ACC112 (cell line): ENCODE measurements around the gene ABI2.
"Not testable (repeated sequence)": the region's sequence is repeated elsewhere in the genome, so short reads cannot be mapped to it uniquely, and the experiment has no call there.

Experiments
- H2AFZ ChIP-seq: fragments of 200-600 bp; sonication (generic); one replicate; pipeline ENCODE4 v1.6.0; 2017; ENCODE audit warnings: antibody characterized with exemption, low read length; ENCODE audit not compliant: unreplicated experiment
- H3K27ac ChIP-seq: fragments of 200-600 bp; sonication (generic); 2 replicates; pipeline ENCODE4 v1.5.1; 2014; ENCODE audit warnings: low read depth, mild to moderate bottlenecking, antibody characterized with exemption, low read length, moderate library complexity
- H3K27me3 ChIP-seq: fragments of 200-600 bp; sonication (generic); 2 replicates; pipeline ENCODE4 v1.6.1; 2014; ENCODE audit warnings: mild to moderate bottlenecking, antibody characterized with exemption, low read length, moderate library complexity, mixed read lengths; ENCODE audit not compliant: insufficient read depth
- H3K36me3 ChIP-seq: fragments of 200-600 bp; sonication (generic); 2 replicates; pipeline ENCODE4 v1.6.1; 2016; ENCODE audit warnings: mild to moderate bottlenecking, antibody characterized with exemption, low read length, moderate library complexity, mixed read lengths; ENCODE audit not compliant: insufficient read depth
- H3K4me1 ChIP-seq: fragments of 200-600 bp; sonication (generic); one replicate; pipeline ENCODE4 v1.6.1; 2016; ENCODE audit warnings: low read length, mixed read lengths; ENCODE audit not compliant: insufficient read depth, unreplicated experiment, control insufficient read depth
- H3K4me3 ChIP-seq: fragments of 200-600 bp; sonication (generic); 2 replicates; pipeline ENCODE4 v1.5.1; 2014; ENCODE audit warnings: mild to moderate bottlenecking, low read depth, low read length
- H3K79me2 ChIP-seq: fragments of 200-600 bp; sonication (generic); one replicate; pipeline ENCODE4 v1.6.0; 2016; ENCODE audit warnings: low read length; ENCODE audit not compliant: control insufficient read depth, unreplicated experiment, insufficient read depth

Gene ABI2

GRCh38 chr2:203327901-203328759 is at the start of gene ABI2:
Gene ABI2, plus strand, starts transcription at chr2:203328394. Its CDS starts 121 bp downstream, at chr2:203328515.
- Histone ChIP-seq H2AFZ (peak within 1 kb of the TSS; percentile 99), H3K4me1 (peaks cover 11% of the 10 kb centered on the region), H3K4me3 (peak within 1 kb of the TSS; percentile 86), H3K36me3 (no peaks in the 10 kb centered on the region), H3K79me2 (peaks cover 48% of the 10 kb centered on the region), H3K27ac (peak within 1 kb of the TSS; percentile 64), H3K27me3 (no peaks in the 10 kb centered on the region)

- Histone ChIP-seq H3K36me3 (peaks cover 14% of the 10 kb centered on the region), H3K27me3 (no peaks in the 10 kb centered on the region), H3K27ac (no peak overlapping the region), H3K4me1 (peaks cover 13% of the 10 kb centered on the region), H2AFZ (no peak overlapping the region), H3K79me2 (no peaks in the 10 kb centered on the region), H3K4me3 (no peak overlapping the region)
Observed at GRCh38 chr2:203279288-203279687, 48.9 kb upstream of the ABI2 start.

GRCh38 chr2:203280428-203281064 is 47.6 kb upstream of the ABI2 start:
- Histone ChIP-seq H3K36me3 (peaks cover 18% of the 10 kb centered on the region), H3K4me1 (peaks cover 13% of the 10 kb centered on the region), H2AFZ (no peak overlapping the region), H3K27me3 (no peaks in the 10 kb centered on the region), H3K4me3 (no peak overlapping the region), H3K27ac (peak overlapping the region; percentile 69), H3K79me2 (no peaks in the 10 kb centered on the region)

GRCh38 chr2:203282101-203282500 is 46.1 kb upstream of the ABI2 start:
- Histone ChIP-seq H3K4me3 (no peak overlapping the region), H3K36me3 (peaks cover 21% of the 10 kb centered on the region), H3K27ac (no peak overlapping the region), H3K4me1 (peaks cover 13% of the 10 kb centered on the region), H2AFZ (no peak overlapping the region), H3K79me2 (no peaks in the 10 kb centered on the region), H3K27me3 (no peaks in the 10 kb centered on the region)

GRCh38 chr2:203286532-203286931 is 41.7 kb upstream of the ABI2 start:
- no peak overlapping the region for H3K4me3 ChIP-seq
- H3K4me1 ChIP-seq, result peaks cover 2% of the 10 kb centered on the region
- H3K27me3 ChIP-seq, result no peaks in the 10 kb centered on the region
- H3K27ac ChIP-seq, result no peak overlapping the region
- H2AFZ ChIP-seq, result no peak overlapping the region
- H3K36me3 ChIP-seq, result peaks cover 6% of the 10 kb centered on the region
- H3K79me2 ChIP-seq, result no peaks in the 10 kb centered on the region

GRCh38 chr2:203301667-203302066 is 26.5 kb upstream of the ABI2 start:
- Histone ChIP-seq H2AFZ (no peak overlapping the region), H3K27me3 (no peaks in the 10 kb centered on the region), H3K4me1 (no peaks in the 10 kb centered on the region), H3K4me3 (no peak overlapping the region), H3K36me3 (no peaks in the 10 kb centered on the region), H3K79me2 (no peaks in the 10 kb centered on the region), H3K27ac (no peak overlapping the region)

GRCh38 chr2:203302586-203302985 is 25.6 kb upstream of the ABI2 start:
- H3K4me3 ChIP-seq, H3K4me1 ChIP-seq, H3K36me3 ChIP-seq, H3K27ac ChIP-seq, H2AFZ ChIP-seq, H3K27me3 ChIP-seq, H3K79me2 ChIP-seq: not testable (repeated sequence)

GRCh38 chr2:203310688-203311436 is 17.3 kb upstream of the ABI2 start:
- Histone ChIP-seq H3K36me3 (0 out of 2 replicates have a peak, but pooled peaks cover 8% of the 10 kb centered on the region), H3K27ac (no peak overlapping the region), H3K4me3 (no peak overlapping the region), H3K79me2 (no peaks in the 10 kb centered on the region), H3K27me3 (no peaks in the 10 kb centered on the region), H3K4me1 (peaks cover 7% of the 10 kb centered on the region), H2AFZ (no peak overlapping the region)

- no peak overlapping the region for H3K4me3 ChIP-seq
- no peaks in the 10 kb centered on the region for H3K27me3 ChIP-seq
- no peak overlapping the region for H2AFZ ChIP-seq
- H3K79me2 ChIP-seq, result peaks cover 30% of the 10 kb centered on the region
- no peak overlapping the region for H3K27ac ChIP-seq
- H3K4me1 ChIP-seq, result peaks cover 11% of the 10 kb centered on the region
- no peaks in the 10 kb centered on the region for H3K36me3 ChIP-seq
Observed at GRCh38 chr2:203326356-203326755, 1.8 kb upstream of the ABI2 start.

GRCh38 chr2:203327582-203327900 is 653 bp upstream of the ABI2 start:
- Histone ChIP-seq H3K4me1 (peaks cover 11% of the 10 kb centered on the region), H3K27me3 (no peaks in the 10 kb centered on the region)

More at GRCh38 chr2:203327582-203327900, 653 bp upstream of the ABI2 start:
- H3K36me3 ChIP-seq, result no peaks in the 10 kb centered on the region
- H2AFZ ChIP-seq, result peak overlapping the region; percentile 87
- peak overlapping the region; percentile 86 for H3K4me3 ChIP-seq
- peak overlapping the region; percentile 64 for H3K27ac ChIP-seq
- peaks cover 42% of the 10 kb centered on the region for H3K79me2 ChIP-seq
